NCI-H146 (cell line): ENCODE data around the gene MTMR1.

Experiments used
- DNase-seq: peaks from one replicate; lab custom pipeline; 2025; lab: John Stamatoyannopoulos, UW

The MTMR1 gene

GRCh38 chrX:150762258-150763165 is 69.3 kb downstream of the MTMR1 start:
- no peak for DNase-seq

GRCh38 chrX:150763303-150763797 is 70.2 kb downstream of the MTMR1 start:
- no peak for DNase-seq

- no peak for DNase-seq
Observed at GRCh38 chrX:150763810-150764209, 70.6 kb downstream of the MTMR1 start.

- DNase-seq: no peak
Observed at GRCh38 chrX:150765237-150765636, 72.0 kb downstream of the MTMR1 start.

DNA sequence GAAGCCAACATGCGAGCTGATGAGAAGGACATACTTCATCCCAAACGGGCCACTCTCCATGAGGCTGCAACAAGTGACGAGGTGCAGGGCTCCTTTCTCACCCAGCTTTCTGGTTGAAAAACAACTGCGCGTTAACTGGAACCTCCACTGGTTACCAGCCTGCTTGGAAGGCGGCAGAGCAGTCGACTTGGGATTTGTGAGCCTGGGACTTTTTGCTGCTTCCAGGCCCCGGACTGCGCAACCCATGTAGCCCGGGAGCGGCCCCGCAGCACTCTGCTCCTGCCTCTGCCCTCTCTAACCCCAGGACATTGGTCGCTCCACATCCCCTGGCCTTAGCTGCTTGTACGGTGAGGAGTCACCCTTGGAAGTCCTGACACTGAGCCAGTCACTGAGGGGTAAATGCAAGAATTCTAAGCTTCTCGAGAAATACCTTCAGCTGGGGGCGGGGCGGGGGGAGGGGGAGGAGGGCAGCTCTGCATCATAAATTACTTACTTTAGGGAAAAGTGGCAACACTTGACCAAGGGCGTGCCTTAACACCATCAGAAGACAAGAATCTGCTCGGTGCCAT is 72.7 kb downstream of the MTMR1 start:
- DNase-seq: no peak

GRCh38 chrX:150766351-150767044 is 73.3 kb downstream of the MTMR1 start:
- no peak for DNase-seq

DNA sequence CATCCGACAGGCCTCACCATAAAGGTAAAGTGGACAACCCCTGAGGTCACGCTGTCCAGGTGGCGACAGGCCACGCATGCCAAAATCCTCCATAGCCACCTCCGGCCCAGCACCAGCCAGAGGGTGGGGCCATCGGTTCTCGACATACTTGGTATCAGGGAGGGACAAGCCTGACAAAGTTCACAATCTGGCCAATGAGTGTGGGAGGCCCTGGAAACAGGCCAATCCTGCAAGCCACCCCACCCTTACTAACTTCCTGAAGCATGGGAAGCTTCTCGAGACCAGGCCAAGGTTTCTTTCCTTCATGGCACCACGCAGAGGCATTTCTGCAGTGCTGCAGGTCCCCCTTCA is 73.8 kb downstream of the MTMR1 start:
- DNase-seq: no peak

DNA sequence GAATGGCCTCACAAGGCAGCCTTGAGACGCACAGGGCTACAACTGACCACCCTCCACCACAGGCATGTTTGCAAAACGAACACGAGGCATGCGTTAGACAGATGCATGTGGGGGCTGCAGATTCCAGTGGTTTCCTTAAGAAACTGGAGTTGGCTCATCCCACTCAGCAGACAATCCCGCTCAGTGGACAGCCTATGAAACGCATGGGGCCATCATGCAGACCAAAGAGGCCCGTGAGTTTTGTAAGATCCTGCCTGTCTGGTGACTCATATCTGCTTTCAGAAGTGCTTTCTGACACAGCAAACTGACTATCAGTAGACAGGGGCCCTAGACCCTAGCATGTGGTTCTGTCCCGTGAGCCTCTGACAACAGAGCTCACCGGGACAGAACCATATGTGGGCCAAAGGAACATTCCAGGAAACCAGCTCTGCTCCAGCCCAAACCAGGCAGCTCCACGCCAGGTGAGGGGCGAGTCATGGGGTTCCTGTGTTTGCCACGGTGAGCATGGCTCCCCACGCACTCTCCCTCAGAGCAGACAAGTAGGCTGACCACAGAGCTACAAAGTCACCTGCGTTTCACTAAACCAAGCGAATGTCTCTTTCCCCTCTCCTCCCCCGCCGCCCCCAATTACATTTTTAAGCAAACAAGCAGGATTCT is 74.4 kb downstream of the MTMR1 start:
- DNase-seq: no peak

DNA sequence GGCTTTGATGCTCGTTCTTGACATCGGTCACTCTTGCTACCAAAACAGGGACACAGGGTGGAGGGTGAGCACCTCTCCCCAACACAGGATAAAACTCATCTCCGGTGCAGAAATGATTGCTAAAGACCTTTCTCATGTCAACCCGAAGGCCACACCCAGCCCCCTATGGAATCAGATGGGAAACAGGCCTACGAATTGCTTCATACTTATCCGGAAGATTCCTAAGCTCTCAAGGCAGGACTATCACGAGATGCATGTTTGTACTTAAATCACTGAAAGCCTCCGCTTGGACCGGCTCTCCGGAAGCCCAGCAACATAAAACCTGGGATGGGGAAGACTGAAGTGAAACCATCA is 74.9 kb downstream of the MTMR1 start:
- DNase-seq: no peak

DNA sequence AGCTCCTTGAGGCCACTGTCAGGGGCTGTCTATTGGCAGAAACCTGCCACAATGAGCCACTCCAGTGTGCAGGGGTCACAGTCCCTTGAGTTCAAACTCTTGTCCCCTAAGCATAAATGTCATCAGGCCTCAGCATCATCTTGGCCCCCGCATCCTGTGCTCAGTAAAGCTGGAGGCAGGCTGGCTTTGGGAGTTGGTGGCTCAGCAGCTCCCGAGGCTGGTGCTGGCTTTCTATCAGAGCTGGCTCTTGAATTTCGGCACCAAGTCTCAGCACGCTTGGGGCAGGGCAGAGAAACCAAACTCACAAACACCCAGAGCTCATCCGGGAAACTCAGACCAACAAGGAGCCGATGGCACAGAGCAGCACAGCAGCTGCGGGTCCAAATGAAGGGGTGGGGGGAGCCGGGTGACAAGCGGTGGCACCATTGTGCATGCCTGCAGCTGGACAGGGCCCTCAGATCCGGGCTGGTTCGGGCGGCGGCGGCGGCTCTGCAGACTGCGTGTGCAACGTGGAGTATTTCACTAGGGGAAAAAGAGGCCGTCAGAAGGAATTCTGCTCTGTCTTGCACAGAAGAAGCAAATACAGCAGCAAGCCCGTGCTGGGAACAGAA is 75.5 kb downstream of the MTMR1 start:
- DNase-seq: no peak

DNA sequence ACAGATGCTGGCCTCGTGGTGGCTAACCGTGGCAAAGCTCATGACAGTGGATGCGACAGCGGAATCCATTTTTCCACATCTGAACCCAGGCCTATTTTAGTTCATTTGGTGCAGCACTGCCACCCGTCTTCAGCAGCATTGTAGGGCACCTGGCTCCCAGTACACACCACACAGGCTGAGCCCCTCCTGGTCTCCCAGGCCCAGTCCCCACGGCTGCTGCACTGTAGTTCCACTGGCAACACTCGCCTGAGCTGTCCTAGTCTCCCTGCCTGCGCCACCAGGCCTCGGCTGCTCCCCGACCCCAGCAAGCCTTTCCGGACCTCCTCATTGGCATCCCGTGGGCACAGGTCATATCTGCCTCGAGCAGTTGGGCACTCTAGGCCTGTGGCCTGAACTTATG is 76.2 kb downstream of the MTMR1 start:
- DNase-seq: no peak

GRCh38 chrX:150770623-150771022 is 77.4 kb downstream of the MTMR1 start:
- DNase-seq: no peak

- peak; percentile 19 for DNase-seq
Observed at GRCh38 chrX:150771116-150771515, 77.9 kb downstream of the MTMR1 start.

GRCh38 chrX:150772150-150772970 is 79.2 kb downstream of the MTMR1 start:
- peak; percentile 36 for DNase-seq

GRCh38 chrX:150773117-150773516 is 79.9 kb downstream of the MTMR1 start:
- no peak for DNase-seq

DNA sequence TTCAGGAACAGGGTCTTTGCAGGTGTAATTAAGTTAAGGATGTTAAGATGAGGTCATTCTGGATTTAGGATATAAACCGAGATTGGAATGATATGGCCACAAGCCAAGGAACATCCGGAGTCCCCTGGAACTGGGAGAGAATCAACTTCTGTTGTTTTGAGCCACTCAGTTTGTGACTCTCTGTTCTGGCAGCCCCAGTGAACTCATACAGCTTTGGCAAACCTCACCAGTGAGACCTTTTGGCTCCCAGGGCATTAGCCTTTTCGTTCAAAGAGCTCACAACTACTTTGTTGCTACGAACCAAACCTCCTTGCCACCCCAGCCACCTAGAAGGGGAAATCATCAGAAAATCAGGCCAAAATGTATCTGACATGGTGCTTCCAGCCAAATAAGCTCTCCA is 80.4 kb downstream of the MTMR1 start:
- DNase-seq: no peak

DNA sequence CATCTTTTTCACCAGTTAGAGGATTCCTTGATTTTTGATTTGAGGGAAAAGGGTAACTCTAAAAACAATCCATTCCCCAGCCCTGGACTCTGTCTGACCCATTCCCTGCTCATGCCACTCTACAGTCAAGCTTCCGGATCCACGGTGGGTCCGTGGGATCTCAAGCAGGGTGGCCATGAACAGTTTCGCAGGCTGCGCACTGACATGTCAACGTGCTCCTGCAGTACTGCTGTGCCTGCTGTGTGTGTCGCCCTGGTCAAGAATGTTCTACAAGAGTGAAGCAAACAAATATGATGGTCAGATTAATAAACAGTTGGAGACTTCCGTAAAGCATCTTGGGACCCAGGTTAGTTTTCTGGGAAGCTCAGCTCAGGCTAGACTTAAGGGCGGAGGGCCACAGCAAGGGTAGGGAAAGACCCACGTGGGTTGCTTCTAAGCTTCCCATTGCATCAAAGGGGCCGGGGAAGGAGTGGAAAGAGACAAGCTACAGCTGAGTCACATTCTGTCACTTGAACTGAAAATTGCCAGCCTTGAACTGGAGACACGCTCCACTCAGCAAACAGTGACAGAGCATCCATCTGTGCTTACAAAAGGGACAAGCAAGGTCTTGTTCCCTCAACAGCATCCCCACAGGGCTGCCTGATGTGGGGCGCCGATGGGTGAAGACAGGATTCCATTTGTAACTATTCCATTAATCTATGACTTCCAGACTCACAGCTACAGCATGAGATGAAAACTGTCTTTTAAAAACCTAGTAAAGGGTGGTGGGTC is 81.8 kb downstream of the MTMR1 start:
- DNase-seq: no peak

GRCh38 chrX:150775569-150776350 is 82.6 kb downstream of the MTMR1 start:
- no peak for DNase-seq

DNA sequence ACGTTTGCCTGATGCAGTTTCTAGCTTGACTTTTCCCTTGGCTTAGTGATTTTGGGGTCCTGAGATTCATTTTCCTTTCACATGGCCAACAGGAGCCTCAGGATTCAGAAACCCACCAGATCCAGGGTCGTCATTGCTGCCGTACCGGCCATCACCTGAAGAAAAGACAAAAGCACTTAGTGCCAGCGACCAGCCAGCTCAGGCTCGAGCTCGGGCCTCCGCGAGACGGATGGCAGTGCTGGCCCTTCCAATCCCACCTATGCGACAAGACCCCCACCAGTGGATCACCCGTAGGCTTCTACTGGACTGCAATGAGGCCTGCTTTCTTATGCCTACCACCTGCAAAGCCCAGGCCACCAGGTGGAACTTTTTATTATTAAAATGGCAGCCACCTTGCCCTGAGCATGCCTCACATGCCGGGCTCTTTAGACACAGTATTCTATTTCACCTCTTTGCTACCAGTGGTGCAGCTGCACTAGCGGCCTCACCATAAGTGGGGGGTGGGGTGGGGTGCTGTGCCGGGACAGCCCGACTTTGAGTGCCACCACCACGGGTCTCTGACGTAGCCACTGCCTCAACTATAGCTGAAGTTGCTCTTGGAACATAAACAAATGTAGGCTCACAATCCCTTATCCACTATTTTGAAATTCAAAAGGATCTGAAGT is 84.3 kb downstream of the MTMR1 start:
- no peak for DNase-seq
